Stimulated activated CD8-positive, alpha-beta memory T cell treated with anti-CD3 and anti-CD28 coated beads, Interleukin-2, amount 100 ng/mL, for 1 hour (primary cell): ENCODE measurements around the gene CLTCL1.
"Not testable (repeated sequence)": the region's sequence is repeated elsewhere in the genome, so short reads cannot be mapped to it uniquely, and the experiment has no call there.

Experiments used
- DNase-seq, 2 donors: peaks; one replicate each; pipeline ENCODE4 v3.0.0-alpha.2; 2020; ENCODE audit warnings: low read depth in 2 of 2

Gene CLTCL1

DNA sequence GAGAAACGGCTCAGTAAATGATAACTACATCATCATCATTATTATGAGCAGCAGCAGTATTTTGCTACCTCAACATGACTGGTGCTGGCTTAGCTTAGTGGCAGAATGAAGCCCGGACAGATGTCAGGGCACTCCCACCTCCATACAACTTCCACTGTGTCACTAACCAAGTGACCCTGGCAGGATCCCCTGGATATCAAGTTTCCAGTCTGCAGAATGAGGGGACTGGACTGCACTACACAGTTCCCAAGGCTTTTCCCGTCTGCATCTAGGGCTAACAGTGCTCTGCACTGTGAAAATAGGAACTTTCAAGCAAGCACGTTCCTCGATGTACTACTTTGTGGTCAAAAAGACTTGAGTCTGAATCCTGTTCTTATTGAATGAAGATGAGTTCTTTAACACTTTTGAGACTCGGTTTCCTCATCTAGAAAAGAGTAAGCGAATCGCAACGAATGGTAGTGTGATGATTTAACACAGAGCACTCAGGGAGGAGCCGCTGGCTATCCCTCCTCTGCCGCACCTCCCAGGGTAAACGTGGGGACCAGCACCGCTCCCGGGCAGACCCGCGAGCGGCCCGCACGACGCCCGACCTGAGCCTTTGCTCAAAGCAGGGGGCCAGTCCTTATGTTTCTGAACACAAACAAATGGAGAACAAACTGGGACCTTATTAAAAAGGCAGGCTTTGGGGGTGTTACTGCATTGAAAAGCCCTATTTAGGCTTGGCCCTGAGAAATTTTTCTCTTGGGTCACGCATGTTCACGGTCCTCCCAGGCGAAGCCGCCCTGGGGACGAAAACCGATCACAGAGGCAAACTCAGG lies 910 bp downstream of the CLTCL1 start:
- no peak for DNase-seq

DNA sequence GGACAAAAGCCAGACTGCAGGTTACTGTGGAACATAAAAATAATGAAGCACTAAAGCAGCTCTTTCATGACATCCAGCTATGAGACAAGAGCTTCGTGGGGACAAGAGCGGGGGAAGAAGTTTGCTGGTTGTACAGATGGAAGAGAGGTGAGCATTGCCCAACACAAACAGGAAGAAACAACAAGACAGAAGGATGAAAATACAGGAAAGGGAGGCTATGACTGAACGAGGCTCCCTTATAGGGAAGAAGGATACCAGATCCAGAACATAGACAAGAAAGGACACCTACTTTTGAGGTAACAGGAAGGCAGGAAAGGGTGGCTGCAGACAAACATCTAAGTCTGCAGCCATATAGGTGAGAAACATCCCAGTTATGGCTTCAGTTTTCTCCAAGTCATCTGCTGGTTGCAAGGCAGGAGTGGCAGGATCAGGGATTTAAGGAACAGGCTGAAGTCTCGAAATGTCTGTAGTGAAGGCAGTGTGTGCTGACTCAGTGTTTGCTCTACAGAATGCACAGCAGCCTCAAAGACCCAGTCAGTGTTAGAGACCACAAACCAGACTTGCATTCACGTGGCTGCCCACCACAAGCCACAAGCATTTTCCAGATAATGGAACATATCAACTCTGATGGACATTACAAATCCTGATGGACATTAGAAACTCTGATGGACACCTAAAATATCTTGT lies 1.9 kb downstream of the CLTCL1 start:
- DNase-seq, result no peak

DNA sequence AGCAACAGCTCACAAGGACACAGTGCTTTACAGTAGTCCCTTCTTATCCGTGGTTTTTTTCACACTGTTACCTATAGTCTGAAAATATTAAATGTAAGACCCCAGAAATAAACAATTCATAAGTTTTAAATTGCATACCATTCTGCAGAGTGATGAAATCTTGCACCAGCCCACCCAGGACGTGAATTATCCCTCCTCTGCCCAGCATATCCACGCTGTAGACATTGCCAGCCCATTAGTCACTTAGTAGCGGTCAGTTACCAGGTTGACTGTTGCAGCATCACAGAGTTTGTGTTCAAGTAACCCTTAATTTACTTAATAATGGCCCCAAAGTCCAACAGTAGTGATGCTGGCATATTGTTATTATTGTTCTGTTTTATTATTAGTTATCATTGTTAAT lies 3.6 kb downstream of the CLTCL1 start:
- DNase-seq, result no peak

DNA sequence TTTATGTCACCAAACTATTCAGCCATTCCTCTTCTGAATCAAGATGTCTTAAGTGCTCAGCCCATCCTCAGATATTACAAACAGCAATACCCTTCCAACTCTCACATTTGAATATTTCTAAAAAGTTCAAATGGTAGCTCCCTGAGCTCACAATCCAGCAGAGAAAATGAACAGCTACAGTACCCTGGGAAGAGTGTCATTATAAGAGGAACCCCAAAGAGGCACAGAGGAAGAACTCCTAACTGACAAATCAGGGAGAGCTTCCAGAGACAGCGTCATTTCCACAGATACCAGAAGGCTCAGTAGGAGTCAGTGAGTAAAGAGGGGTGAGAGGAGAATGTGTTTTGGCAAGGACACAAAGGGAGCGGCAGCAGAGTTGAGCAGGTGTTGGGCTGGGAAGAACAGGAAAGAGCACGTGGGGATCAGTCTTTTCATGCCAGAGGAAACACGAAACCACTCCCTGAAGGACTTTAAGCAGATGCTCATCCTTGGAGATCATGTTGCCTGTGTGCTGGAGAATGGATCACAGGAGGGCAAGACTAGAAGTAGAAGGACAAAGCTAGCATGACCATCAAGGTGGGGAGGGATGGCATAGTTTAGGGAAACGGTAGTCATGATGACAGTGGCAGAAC lies 4.3 kb downstream of the CLTCL1 start:
- no peak for DNase-seq

DNA sequence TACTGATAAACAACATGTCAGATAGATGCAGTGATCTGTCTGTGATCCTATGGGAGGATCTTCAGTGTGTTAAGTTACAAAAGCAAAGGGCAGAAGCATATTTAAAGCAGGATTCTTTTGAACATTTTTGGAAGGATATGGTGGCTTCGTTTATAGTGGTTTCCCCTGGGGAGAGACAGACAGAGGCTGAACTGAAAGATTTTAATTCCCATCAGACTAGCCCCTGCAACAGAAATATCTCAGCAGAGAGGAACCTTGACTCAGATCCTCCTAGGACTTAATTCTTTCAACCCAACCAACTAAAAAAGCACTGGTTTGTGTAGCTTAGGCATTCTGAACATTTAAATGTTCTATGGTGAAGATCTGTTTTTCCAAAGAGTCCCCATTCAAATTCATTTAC lies 5.7 kb downstream of the CLTCL1 start:
- no peak for DNase-seq

DNA sequence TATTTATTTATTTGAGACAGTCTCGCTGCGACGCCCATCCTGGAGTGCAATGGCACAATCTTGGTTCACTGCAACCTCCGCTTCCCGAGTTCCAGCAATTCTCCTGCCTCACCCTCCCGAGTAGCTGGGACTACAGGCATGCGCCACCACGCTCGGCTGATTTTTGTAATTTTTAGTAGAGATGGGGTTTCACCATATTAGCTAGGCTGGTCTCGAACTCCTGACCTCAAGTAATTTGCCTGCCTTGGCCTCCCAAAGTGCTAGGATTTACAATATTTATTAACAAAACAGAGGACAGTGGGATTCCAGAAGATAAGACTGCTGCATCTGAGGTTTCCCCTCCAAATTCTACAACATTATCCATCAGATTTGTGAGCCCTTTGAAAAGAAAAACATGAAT lies 12.4 kb downstream of the CLTCL1 start:
- DNase-seq, result not testable (repeated sequence)

DNA sequence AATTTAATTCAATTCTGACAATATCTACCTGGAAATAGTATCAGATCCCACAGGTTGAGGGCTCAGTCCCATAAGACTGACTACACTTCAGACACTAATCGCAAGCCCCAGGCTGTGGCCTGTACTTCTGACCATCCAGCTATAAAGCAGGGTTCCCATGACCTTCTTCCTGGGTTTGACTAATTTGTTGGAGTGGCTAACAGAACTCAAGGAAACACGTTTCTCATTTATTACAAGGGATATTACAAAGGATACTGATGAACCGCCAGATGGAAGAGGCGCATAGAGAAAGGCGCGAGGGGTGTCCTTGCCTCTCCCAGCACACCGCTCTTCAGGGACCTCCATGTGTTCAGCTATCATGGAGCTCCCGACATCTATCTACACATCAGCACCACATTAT lies 13.7 kb downstream of the CLTCL1 start:
- no peak for DNase-seq

DNA sequence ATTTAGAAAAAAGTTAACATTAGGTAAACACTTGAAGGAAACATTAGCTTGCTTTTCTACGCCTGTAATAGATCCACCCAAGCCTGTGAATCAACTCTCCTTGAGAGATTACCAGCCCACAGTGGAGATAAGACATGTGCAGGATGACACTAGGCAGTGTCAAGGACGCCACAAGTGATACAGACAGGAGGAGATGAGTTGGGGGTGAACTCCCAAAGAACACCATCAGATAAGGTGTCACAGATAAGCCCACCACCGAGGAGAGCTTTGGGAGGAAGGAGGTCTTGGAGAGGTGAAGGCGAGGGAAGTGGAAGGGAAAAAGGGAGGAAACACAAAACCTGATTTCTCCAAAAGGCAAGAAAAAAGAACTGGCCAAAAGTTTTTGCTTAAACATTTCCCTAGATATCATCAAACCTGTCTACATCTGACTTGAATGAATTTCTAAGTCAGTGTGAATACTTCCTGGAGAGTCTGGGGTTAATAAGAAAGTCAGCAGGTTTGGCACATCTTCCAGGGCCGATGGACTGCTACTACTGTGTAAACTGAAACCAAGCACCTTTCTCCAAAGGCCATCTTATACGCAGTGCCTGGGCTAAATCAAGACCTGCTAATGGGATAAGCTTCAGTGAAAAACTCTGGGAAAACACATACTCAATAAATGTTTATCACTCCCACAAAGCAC lies 15.5 kb downstream of the CLTCL1 start:
- no peak for DNase-seq

DNA sequence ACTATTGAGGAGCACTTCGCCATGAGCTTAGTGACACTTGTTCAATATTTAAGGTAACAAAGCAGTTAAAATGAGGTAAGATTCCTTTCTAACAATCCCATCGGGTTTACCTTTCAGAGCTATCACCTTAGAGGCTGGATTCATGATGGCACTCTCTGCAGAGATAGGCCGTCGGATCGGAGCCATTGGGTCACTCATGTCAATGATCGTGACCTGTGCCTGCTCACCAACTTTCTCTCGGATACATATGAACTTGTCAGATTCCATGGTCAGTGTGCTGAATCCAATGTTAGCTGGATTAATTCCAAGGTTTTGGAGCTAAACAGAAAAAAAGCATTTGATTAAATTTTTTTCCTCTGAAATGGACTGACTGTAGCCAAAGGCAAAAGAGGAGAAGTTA lies 16.0 kb downstream of the CLTCL1 start:
- DNase-seq, result no peak

DNA sequence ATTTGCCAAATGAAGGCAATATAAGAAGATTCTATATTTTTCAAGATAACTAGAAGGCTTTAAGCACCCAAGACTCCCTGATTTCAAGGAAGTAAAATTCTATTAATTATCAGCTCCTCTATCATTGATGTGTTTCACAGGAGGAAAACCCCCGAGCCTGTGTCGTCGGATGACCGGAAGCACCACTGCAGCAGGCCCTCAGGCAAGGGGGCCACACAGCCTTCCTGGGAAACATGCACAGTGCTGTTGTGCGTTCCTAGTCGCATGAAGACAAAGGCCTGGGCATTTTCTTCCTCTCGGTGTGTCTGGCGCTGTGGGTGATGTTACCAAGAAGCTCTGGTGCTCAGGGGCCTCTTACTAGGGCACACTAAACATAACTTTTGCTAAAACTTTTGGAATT lies 16.4 kb downstream of the CLTCL1 start:
- no peak for DNase-seq

DNA sequence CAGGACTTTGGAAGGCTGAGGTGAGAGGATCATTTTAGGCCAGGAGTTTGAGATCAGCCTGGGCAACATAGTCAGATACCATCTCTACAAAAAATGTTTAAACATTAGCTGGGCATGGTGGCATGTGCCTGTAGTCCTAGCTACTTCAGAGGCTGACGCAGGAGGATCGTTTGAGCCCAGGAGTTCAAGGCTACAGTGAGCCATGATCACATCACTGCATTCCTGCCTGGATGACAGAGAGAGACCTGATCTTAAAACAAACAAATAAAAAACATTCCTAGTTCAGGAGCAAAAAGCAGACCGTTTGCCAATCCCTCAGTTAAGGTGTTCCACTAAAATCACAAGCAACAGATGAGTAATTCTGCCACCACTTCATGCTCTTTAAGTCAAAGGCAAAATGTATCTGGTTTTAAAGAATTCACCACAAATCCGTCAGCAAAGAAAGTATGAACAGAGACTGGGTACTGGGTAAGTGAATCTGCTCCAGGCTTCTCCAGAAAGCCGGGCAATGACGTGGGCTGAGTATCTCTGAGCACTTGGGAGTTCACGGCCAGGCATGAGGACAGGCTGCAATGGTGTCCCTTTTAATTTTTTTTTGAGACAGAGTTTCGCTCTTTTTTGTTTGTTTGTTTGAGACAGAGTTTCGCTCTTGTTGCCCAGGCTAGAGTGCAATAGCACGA lies 19.5 kb downstream of the CLTCL1 start:
- DNase-seq, result no peak

DNA sequence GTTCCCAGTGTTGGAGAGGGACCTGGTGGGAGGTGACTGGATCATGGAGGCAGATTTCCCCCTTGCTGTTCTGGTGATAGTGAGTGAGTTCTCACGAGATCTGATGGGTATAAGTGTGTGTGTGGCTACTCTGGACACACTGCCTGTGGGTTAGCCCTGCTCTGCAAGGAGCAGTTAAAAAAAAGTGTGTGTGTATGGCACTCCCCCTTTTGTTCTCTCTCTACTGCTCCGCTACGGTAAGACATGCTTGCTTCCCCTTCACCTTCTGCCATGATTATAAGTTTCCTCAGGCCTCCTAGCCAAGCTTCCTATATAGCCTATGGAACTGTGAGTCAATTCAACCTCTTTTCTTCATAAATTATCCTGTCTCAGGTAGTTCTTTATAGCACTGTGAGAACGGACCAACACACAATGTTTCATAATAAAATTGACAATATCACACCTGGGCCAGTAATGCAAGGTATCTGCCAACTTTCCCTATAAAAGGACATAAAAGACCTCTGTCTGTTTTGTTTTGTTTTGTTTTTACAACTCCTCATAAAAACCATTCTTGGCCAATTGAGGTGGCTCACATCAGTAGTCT lies 20.2 kb downstream of the CLTCL1 start:
- DNase-seq, result no peak

DNA sequence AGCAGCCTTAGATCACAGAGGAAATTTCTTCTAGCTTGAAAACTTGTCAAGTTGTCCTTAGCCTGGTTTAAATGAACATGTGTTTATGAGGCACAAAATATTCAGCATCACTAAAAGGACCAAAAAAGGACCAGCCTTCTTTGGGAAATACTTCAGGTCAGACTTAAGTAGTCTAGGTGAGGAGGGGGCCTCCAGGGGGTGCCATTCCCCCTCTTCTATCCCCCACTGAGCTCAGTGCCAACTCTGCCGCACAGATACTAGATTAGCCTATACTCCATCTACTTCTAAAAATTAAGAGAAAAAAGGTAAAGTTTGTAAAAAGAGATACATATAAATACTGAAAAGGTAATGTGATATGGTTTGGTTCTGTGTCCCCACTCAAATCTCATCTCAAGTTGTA lies 20.6 kb downstream of the CLTCL1 start:
- no peak for DNase-seq

DNA sequence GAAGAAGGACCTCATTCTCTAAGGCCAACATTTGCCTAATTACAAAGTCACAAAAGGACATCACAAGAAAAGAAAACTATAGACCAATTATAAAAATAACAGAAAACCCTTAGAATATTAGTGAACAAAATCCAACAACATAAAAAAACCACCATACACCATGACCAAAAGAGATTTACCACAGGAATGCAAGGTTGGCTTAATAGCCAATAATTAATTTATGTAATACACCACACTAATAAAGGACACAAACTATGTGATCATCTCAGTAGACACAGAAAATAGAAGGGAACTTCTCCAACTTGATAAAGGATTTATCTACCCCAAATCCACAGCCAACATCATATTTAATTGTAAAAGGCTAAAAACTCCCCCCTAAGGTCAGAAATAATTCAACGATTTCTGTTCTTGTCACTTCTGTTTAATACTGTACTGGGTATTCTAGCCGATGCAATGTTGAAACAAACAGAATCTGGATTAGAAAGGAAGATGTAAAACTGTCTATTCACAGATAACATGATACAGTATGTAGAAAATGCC lies 24.9 kb downstream of the CLTCL1 start:
- no peak for DNase-seq

DNA sequence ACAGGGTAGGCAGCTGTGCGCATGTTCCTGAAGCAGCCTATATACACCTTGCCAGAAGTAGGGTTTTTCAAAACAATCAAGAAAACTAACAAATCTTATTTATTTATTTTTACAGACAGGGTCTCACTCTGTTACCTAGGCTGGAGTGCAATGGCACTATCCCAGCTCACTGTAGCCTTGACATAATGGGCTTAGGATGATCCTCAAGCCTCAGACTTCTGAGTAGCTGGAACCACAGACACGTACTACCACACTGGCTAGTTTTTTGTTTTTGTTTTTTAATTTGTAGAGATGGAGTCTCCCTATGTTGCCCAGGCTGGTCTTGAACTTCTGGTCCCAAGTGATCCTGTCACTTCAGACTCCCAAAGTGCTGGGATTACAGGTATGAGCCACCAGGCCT lies 25.7 kb downstream of the CLTCL1 start:
- DNase-seq, result no peak

DNA sequence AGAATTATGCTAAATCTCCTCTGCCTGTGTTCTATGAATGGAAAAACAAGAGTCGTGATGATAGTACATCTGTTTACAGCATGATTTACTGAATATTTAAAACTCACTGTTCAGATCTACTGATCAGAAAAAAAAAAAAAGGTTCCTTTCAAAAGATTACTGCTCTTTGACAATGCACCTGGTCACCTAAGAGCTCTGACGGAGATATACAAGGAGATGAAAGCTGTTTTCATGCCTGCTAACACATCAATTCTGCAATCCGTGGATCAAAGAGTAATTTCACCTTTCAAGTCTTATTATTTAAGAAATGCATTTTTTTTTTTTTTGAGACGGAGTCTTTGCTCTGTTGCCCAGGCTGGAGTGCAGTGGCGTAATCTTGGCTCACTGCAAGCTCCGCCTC lies 30.7 kb downstream of the CLTCL1 start:
- DNase-seq, result no peak

DNA sequence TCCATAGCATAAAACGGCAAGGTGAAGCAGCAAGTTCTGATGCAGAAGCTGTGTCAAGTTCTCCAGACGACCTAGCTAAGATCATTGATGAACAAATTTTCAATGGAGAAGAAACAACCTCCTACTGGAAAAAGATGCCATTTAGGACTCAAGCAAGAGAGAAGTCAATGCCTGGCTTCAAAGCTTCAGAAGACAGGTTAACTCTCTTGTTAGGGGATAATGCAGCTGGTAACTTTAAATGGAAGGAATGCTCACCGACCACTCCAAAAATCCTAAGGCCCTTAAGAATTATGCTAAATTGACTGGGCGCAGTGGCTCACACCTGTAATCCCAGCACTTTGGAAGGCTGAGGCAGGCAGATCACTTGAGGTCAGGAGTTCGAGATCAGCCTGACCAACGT lies 31.3 kb downstream of the CLTCL1 start:
- no peak for DNase-seq

DNA sequence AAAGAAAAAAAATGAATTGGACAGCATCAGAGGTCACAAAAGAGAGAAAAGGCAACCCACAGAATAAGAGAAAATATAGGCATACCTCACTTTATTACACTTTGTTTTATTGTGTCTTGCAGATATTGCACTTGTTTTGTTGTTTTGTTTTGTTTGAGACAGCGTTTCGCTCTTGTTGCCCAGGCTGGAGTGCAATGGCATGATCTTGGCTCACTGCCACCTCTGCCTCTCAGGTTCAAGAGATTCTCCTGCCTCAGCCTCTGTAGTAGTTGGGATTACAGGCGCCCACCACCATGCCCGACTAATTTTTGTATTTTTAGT lies 32.6 kb downstream of the CLTCL1 start:
- not testable (repeated sequence) for DNase-seq

DNA sequence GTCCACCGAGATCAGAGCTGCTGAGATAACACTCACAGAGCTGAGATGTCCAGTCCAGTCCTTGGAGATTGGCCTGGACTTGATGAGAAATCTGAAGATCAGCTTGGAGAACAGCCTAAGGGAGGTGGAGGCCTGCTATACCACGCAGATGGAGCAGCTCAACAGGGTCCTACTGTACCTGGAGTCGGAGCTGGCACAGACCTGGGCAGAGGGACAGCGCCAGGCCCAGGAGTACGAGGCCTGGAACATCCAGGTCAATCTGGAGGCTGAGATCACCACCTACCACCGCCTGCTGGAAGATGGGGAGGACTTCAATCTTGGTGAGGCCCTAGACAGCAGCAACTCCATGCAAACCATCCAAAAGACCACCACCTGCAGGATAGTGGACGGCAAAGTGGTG lies 33.1 kb downstream of the CLTCL1 start:
- no peak for DNase-seq

DNA sequence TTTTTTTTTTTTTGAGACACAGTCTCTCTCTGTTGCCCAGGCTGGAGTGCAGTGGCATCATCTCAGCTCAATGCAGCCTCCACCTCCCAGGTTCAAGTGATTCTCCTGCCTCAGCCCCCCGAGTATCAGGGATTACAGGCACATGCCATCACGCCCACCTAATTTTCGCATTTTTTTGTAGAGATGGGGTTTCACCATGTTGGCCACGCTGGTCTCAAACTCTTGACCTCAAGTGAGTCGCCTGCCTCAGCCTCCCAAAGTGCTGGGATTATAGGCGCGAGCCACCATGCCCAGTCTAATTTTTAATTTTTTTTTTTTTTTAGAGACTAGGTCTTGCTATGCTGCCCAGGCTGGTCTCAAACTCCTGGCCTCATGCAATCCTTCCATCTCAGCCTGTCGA lies 35.2 kb downstream of the CLTCL1 start:
- DNase-seq, result not testable (repeated sequence)

DNA sequence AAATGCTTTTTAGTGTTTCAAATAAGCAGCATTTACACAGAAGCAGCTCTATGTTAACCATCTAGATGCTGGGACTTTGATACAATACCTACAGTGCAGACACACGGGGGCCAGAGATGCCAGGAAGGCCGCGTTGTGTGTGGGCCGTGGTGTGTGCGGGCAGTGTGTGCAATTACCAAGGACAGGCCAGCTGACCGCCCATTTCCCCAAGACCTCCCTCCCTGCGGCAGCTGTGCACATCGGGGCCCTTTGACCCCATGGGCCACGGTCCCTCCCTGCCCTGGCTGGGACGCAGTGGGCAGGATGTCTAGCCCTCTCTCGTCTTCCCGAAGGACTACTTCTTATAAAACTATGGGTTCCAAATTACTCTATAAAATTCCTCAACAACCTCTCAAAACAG lies 38.4 kb downstream of the CLTCL1 start:
- no peak for DNase-seq
